Measurements from ENCODE around the gene TTC9B. TPM values are rescaled to one million over a fixed set of nuclear protein-coding genes. Genes with fewer than 3 reads are reported as not detected.

The TTC9B gene
- total and polyA plus RNA-seq, 2 donors (not counting 1 experiment from before 2014, with no cell fraction given): not detected

DNA sequence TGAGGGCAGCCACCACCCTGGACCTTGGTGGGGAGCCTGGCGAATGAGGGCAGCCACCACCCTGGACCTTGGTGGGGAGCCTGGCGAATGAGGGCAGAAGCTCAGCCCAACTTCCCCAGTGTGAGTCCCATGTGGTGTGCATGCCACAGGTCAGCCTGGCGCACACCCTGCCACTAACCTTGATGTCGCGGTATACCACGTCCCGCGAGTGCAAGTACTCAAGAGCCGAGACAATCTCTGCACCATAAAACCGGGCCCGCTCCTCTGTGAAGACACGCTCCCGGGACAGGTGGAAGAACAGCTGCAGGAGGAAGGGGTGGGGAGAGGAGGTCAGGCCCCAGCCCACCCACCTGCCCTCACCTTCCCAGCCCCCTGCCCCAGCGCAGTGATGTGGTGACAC lies 19.6 kb upstream of the TTC9B start:
- Histone ChIP-seq H3K9ac (ENCODE audit: low read length) (no peak overlapping the region), H2AFZ (ENCODE audit: insufficient read depth, low read depth, low read length, poor library complexity, severe bottlenecking) (no peak overlapping the region), H4K20me1 (ENCODE audit: control insufficient read depth, insufficient read depth, low read length, poor library complexity, severe bottlenecking) (peaks cover 44% of the 10 kb centered on the region), H3K4me2 (replicated peaks; ENCODE audit: low read depth, low read length, poor library complexity, severe bottlenecking) (no peak overlapping the region), H3K79me2 (ENCODE audit: control insufficient read depth, insufficient read depth, low read length) (no peaks in the 10 kb centered on the region), H3K36me3 (replicated peaks in 1 of 2; ENCODE audit: control extremely low read depth in 1 of 2, control insufficient read depth in 1 of 2, extremely low read depth in 1 of 2, insufficient read depth in 2 of 2, low read length in 1 of 2) (peaks cover 2 to 91% of the 10 kb centered on the region in 2 experiments), H3K4me3 (ENCODE audit: control extremely low read depth in 1 of 5, extremely low read depth in 1 of 5, insufficient read depth in 1 of 5, low read depth in 2 of 5, low read length in 4 of 5) (no peak overlapping the region), H3K27me3 (replicated peaks in 1 of 4; ENCODE audit: control extremely low read depth in 1 of 4, control insufficient read depth in 3 of 4, insufficient read depth in 4 of 4, low read length in 3 of 4) (no peaks in the 10 kb centered on the region), H3K9me3 (ENCODE audit: control extremely low read depth in 1 of 3, control insufficient read depth in 2 of 3, insufficient read depth in 1 of 3, low read length in 2 of 3) (no peaks in the 10 kb centered on the region), H3K27ac (ENCODE audit: low read length in 2 of 2) (no peak overlapping the region), H3K4me1 (ENCODE audit: control insufficient read depth in 2 of 2, insufficient read depth in 2 of 2, low read length in 2 of 2) (no peaks in the 10 kb centered on the region)
- H3K4me1 Mint-ChIP-seq: no peaks in the 10 kb centered on the region
- DNase-seq: no peak
- intact Hi-C loops (cut with micrococcal nuclease): no loop called here
- no peaks in the 10 kb centered on the region for H3K27me3 Mint-ChIP-seq
- ChIA-PET POLR2A (no interaction called here), CTCF (no interaction called here)
- no peak overlapping the region for H3K27ac Mint-ChIP-seq
- no peak overlapping the region for H3K4me3 Mint-ChIP-seq
- 95% methylated on average over 9 of the region's 14 CpGs for WGBS (ENCODE audit: insufficient coverage)
- no peak for ATAC-seq (ENCODE audit: low read depth)
- no peaks in the 10 kb centered on the region for H3K9me3 Mint-ChIP-seq (ENCODE audit: insufficient read depth)
- TF ChIP-seq CTCF (IDR thresholded peaks at IDR 0.05) (no peak), EZH2 (IDR thresholded peaks at IDR 0.05; ENCODE audit: borderline replicate concordance, insufficient read depth, low read depth, low read length, poor library complexity, severe bottlenecking) (no peak)

DNA sequence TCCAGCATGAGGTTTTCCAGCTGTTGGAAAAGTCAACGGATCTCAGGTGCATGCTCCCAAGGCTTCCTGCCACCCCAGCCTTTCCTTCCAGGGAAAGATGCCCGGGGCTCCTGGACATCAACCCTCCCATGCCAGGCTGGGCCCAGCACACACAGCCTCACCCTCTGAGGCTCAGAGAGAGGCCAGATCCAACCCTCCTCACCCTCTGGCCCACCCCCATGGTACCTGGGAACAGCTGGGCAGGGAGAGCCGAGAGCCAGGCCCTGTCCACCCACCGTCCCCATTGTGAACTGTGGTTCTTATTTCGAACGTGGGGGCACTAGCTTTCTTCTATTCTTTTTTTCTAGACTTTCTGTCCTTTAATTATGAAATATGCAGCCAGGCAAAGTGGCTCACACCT lies 18.2 kb upstream of the TTC9B start:
- 97% methylated on average over 4 of the region's 6 CpGs for WGBS (ENCODE audit: insufficient coverage)
- Mint-ChIP-seq H3K27me3 (no peaks in the 10 kb centered on the region), H3K27ac (no peak overlapping the region), H3K4me1 (no peaks in the 10 kb centered on the region), H3K4me3 (no peak overlapping the region), H3K9me3 (ENCODE audit: insufficient read depth) (no peaks in the 10 kb centered on the region)
- H3K4me3 ChIP-seq (ENCODE audit: control extremely low read depth in 1 of 5, extremely low read depth in 1 of 5, insufficient read depth in 1 of 5, low read depth in 2 of 5, low read length in 4 of 5): no peak overlapping the region
- no peak overlapping the region for H3K9ac ChIP-seq (ENCODE audit: low read length)
- no peak overlapping the region for H3K4me2 ChIP-seq (replicated peaks; ENCODE audit: low read depth, low read length, poor library complexity, severe bottlenecking)
- H3K79me2 ChIP-seq (ENCODE audit: control insufficient read depth, insufficient read depth, low read length): no peaks in the 10 kb centered on the region
- no peaks in the 10 kb centered on the region for H3K9me3 ChIP-seq (ENCODE audit: control extremely low read depth in 1 of 3, control insufficient read depth in 2 of 3, insufficient read depth in 1 of 3, low read length in 2 of 3)
- DNase-seq (no peak), ATAC-seq (ENCODE audit: low read depth) (no peak)
- TF ChIP-seq CTCF (IDR thresholded peaks at IDR 0.05) (no peak), EZH2 (IDR thresholded peaks at IDR 0.05; ENCODE audit: borderline replicate concordance, insufficient read depth, low read depth, low read length, poor library complexity, severe bottlenecking) (no peak)
- no peaks in the 10 kb centered on the region for H3K4me1 ChIP-seq (ENCODE audit: control insufficient read depth in 2 of 2, insufficient read depth in 2 of 2, low read length in 2 of 2)
- CTCF ChIA-PET: no interaction called here
- no peaks in the 10 kb centered on the region for H3K27me3 ChIP-seq (replicated peaks in 1 of 4; ENCODE audit: control extremely low read depth in 1 of 4, control insufficient read depth in 3 of 4, insufficient read depth in 4 of 4, low read length in 3 of 4)
- POLR2A ChIA-PET: no interaction called here
- H2AFZ ChIP-seq (ENCODE audit: insufficient read depth, low read depth, low read length, poor library complexity, severe bottlenecking): no peak overlapping the region
- H4K20me1 ChIP-seq (ENCODE audit: control insufficient read depth, insufficient read depth, low read length, poor library complexity, severe bottlenecking): peaks cover 29% of the 10 kb centered on the region
- peaks cover 2 to 81% of the 10 kb centered on the region in 2 experiments for H3K36me3 ChIP-seq (replicated peaks in 1 of 2; ENCODE audit: control extremely low read depth in 1 of 2, control insufficient read depth in 1 of 2, extremely low read depth in 1 of 2, insufficient read depth in 2 of 2, low read length in 1 of 2)
- no peak overlapping the region for H3K27ac ChIP-seq (ENCODE audit: low read length in 2 of 2)
- intact Hi-C loops (cut with micrococcal nuclease): no loop called here
